Brain microvascular endothelial cell (primary cell): ENCODE measurements around the gene CPLX3.

ENCODE experiments used
- DNase-seq: peaks from one replicate; pipeline ENCODE4 v3.0.0-alpha.2; 2020
- H3K27ac ChIP-seq: fragments of 250-450 bp; sonication (Bioruptor Pico); 2 replicates; pipeline ENCODE4 v1.5.1; 2020; ENCODE audit warnings: mild to moderate bottlenecking, moderate library complexity
- H3K27me3 ChIP-seq: fragments of 250-450 bp; sonication (Bioruptor Pico); replicated peaks from 2 replicates; pipeline ENCODE4 v1.5.1; 2020; ENCODE audit warnings: mild to moderate bottlenecking
- H3K36me3 ChIP-seq: fragments of 250-450 bp; sonication (Bioruptor Pico); replicated peaks from 2 replicates; pipeline ENCODE4 v1.5.1; 2020; ENCODE audit warnings: mild to moderate bottlenecking
- H3K4me3 ChIP-seq: 2 replicates; pipeline ENCODE4 v1.5.1; 2011; ENCODE audit warnings: low read depth, mild to moderate bottlenecking, control low read depth, low read length, moderate library complexity
- in situ Hi-C: cut with HindIII; loops from 2 replicates; pipeline ENCODE4 v1.10.0; 2017; ENCODE audit warnings: low sequenced_read_pairs, low pct_ligation_motif_present
- TF ChIP-seq, protein P1 (sequence below): IDR thresholded peaks from 2 replicates; pipeline ENCODE4 v1.5.1; 2011; ENCODE audit warnings: low read depth, mild to moderate bottlenecking, moderate library complexity, low read length, control low read depth, inconsistent platforms; ENCODE audit errors: missing control alignments

Gene CPLX3, protein sequence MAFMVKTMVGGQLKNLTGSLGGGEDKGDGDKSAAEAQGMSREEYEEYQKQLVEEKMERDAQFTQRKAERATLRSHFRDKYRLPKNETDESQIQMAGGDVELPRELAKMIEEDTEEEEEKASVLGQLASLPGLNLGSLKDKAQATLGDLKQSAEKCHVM

DNA sequence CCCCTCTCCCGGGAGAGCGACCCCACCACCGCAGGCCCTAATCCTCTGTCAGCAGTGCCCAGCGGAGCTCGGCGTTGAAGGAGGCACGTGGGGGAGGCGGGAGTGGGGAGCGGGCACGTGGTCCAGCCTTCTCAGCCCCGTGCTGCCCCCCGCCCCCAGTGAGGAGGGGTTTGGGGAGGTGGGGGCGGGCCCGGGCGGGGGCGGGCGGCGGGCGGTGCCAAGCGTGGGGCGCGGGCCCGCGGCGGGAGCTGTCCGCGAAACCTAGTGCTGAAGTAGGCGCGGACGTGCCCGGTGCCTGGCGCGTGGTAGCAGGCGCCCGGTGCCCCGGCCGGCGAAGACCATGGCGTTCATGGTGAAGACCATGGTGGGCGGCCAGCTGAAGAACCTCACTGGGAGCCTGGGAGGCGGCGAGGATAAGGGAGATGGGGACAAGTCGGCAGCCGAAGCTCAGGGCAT, at the start of gene CPLX3:
Gene CPLX3, plus strand, starts transcription at position 264 of the 456 bp plus-strand sequence. Its CDS starts 77 bp downstream, at position 341.
- Histone ChIP-seq H3K4me3 (no peak within 1 kb of the TSS), H3K27me3 (peaks cover 24% of the 10 kb centered on the region), H3K36me3 (no peaks in the 10 kb centered on the region), H3K27ac (no peak within 1 kb of the TSS)
- no peak for DNase-seq
- TF ChIP-seq, protein P1, sequence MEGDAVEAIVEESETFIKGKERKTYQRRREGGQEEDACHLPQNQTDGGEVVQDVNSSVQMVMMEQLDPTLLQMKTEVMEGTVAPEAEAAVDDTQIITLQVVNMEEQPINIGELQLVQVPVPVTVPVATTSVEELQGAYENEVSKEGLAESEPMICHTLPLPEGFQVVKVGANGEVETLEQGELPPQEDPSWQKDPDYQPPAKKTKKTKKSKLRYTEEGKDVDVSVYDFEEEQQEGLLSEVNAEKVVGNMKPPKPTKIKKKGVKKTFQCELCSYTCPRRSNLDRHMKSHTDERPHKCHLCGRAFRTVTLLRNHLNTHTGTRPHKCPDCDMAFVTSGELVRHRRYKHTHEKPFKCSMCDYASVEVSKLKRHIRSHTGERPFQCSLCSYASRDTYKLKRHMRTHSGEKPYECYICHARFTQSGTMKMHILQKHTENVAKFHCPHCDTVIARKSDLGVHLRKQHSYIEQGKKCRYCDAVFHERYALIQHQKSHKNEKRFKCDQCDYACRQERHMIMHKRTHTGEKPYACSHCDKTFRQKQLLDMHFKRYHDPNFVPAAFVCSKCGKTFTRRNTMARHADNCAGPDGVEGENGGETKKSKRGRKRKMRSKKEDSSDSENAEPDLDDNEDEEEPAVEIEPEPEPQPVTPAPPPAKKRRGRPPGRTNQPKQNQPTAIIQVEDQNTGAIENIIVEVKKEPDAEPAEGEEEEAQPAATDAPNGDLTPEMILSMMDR = no peak
- in situ Hi-C loops = no loop called here

DNA sequence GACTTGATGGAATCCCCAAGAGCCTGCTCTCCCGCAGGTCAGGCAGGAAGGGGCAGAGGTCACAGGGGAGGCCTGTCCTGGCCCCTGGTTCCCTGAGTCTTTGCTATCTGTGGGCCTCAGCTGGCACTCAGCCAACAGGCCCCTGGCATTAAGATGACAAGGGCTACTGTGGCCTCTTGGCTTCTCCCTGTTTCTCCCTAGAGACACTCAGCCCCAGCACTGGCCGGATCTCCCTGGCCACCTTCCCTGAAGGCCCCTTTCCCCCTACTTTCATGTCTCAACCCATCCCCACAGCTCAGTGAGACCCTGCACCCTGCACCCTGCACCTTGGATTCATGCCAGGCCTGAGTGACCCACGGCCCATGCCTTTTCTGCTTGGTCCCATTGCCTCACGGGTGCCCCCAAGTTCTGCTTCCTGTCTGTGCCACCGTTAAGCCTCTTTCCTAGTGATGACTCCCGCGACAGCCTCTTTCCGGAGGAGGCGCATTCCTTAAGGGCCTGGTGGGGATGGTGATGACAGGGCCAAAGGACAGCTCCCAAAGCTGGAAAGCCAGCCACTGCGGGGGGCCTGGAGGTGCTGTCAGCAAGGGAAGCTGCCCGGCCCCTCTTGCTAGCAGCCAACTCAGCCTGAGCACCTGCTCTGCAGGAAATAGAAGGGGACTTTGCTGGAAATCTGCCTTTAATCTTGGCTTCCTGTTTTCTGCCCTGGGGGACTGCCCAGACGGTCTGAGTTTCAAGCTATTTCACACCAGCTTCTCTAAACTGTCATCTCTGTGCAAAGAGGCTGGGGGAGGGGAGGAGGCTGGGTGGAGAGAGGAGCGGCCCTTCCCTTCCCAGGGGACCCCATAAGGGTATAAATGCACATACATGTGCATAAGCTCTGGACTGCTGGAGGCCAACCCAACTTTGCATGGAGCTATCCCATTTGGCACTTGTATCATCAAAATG, 49.3 kb upstream of the CPLX3 start:
- no peak for DNase-seq
- no peaks in the 10 kb centered on the region for H3K27me3 ChIP-seq
- TF ChIP-seq, protein P1 = no peak
- in situ Hi-C loops = no loop called here
- no peak overlapping the region for H3K27ac ChIP-seq
- no peak overlapping the region for H3K4me3 ChIP-seq
- H3K36me3 ChIP-seq = no peaks in the 10 kb centered on the region

DNA sequence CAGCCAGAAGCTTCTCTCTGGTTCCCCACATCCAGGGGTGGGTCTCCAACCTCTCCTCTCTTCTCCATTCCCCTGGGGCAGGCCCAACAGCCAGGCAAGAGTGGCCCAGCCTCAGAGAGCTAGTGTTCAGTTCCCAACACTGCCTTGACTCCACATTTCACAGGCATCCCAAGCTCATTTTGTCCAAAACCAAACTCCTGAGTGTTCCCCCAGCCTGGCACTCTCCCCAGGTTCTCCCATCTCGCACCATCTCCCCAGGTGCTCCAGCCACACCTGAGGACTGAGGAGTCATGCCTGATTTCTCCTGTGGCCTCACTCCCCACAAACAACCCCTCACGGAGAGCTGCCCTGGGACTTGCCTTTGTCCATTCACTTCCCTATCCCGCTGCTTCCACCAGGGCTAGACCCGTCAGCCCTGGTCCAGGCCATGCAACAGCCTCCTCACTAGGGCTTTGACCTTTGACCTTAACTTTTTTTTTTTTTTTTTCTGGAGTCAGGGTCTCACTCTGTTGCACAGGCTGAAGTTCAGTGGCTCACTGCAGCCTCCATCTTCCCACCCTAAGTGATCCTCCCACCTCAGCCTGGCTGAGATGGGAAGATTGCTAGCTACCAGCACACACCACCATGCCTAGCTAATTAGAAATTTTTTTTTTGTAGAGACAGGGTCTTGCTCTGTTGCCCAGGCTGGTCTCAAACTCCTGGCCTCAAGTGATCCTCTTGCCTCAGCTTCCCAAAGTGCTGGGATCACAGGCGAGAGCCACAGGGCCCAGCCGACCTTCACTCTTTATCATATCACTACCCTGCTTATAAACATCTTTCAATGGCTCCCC, 48.4 kb upstream of the CPLX3 start:
- in situ Hi-C loops = no loop called here
- H3K4me3 ChIP-seq = no peak overlapping the region
- DNase-seq = no peak
- no peak overlapping the region for H3K27ac ChIP-seq
- H3K36me3 ChIP-seq = no peaks in the 10 kb centered on the region
- TF ChIP-seq, protein P1 = no peak
- H3K27me3 ChIP-seq = no peaks in the 10 kb centered on the region

DNA sequence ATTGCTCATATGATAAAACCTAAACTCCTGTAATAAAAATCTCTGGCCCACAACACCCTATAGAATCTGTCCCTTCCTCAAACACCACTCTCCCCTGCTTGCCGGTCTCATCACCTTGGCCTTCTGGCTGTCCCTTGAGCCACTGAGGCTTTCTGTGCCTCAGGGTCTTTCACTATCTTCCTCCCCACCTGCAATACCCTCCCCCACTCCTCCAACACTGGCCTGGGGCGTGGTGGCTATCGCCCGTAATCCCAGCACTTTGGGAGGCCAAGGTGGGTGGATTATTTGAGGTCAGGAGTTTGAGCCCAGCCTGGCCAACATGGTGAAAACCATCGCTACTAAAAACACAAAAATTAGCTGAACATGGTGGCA, 47.8 kb upstream of the CPLX3 start:
- H3K36me3 ChIP-seq = no peaks in the 10 kb centered on the region
- TF ChIP-seq, protein P1 = no peak
- no peak overlapping the region for H3K4me3 ChIP-seq
- in situ Hi-C loops = no loop called here
- H3K27me3 ChIP-seq = no peaks in the 10 kb centered on the region
- no peak overlapping the region for H3K27ac ChIP-seq
- DNase-seq = no peak

DNA sequence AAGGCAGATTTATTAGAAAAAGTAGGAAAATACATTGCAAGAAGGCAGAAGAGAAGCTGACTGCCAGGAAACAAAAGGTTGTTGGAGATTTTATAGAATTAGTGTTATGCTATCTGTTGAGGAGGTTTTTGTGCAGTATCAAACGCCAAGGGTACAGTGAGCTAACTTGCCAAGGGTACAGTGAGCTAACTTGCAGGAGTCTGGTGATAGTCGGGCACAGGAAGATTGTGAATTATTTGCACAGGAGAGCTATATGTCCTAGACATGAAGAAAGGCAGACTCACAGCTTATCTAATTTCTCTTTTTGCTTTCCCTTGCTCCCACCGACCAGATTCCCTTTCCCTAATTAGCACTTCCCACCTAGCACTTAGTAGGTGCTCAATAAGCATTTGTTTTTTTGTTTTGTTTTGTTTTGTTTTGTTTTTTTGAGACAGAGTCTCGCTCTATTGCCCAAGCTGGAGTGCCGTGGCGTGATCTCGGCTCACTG, 47.2 kb upstream of the CPLX3 start:
- DNase-seq = no peak
- no peak overlapping the region for H3K27ac ChIP-seq
- no peak overlapping the region for H3K4me3 ChIP-seq
- no peaks in the 10 kb centered on the region for H3K36me3 ChIP-seq
- TF ChIP-seq, protein P1 = no peak
- H3K27me3 ChIP-seq = no peaks in the 10 kb centered on the region
- in situ Hi-C loops = no loop called here
